Fibroblast of pulmonary artery (primary cell): ENCODE results near the gene UBE2H.
A peak's percentile ranks its signal among the peaks of the same experiment; 100 is the strongest.

ENCODE experiments used
- DNase-seq: peaks from one replicate; pipeline ENCODE4 v3.0.0-alpha.2; 2010; ENCODE audit warnings: low read depth
- H3K4me3 ChIP-seq: replicated peaks from 2 replicates; pipeline ENCODE4 v1.5.1; 2011; ENCODE audit warnings: low read depth, mild to moderate bottlenecking, control low read depth, low read length, moderate library complexity
- TF ChIP-seq, protein P1 (sequence below): IDR thresholded peaks from 2 replicates; pipeline ENCODE4 v1.5.1; 2011; ENCODE audit warnings: mild to moderate bottlenecking, control low read depth, low read length, inconsistent platforms; ENCODE audit errors: missing control alignments

The UBE2H gene

DNA sequence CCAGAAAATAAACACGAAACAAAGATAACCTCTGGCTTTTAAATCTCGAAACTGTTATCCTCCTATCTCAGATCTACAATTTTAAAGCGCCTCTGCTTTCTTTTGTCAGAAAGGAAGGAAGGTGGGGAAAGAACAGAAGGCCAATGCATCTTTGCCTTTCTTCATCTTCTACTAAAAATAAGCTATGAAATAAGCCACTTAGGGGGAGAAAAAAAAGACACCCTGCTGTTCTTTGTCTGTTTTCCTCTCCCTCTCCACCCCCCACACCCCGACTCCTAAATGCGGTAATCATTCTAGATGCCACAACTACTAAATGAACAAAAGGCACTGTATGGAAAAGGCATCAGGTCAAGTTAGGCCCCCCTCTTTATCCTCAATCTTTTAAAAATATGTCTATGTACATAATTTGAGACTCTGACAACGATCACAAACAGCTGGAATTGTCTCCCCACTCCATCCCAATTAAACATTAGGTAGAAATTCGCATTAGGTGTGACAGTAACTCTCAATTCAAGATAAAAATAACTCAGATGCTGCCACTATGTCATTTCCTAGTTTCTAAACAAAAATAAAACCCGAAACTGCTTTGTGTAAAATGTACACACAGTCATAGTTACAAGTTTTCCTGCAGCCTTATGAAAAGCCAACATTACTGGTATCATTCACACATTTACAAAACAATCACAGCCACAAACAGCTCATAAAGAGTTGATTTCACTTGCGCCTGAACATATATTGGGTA is 2.4 kb downstream of the UBE2H start:
- DNase-seq, result no peak
- H3K4me3 ChIP-seq, result peak overlapping the region; percentile 91
- TF ChIP-seq, protein P1, sequence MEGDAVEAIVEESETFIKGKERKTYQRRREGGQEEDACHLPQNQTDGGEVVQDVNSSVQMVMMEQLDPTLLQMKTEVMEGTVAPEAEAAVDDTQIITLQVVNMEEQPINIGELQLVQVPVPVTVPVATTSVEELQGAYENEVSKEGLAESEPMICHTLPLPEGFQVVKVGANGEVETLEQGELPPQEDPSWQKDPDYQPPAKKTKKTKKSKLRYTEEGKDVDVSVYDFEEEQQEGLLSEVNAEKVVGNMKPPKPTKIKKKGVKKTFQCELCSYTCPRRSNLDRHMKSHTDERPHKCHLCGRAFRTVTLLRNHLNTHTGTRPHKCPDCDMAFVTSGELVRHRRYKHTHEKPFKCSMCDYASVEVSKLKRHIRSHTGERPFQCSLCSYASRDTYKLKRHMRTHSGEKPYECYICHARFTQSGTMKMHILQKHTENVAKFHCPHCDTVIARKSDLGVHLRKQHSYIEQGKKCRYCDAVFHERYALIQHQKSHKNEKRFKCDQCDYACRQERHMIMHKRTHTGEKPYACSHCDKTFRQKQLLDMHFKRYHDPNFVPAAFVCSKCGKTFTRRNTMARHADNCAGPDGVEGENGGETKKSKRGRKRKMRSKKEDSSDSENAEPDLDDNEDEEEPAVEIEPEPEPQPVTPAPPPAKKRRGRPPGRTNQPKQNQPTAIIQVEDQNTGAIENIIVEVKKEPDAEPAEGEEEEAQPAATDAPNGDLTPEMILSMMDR, result no peak

DNA sequence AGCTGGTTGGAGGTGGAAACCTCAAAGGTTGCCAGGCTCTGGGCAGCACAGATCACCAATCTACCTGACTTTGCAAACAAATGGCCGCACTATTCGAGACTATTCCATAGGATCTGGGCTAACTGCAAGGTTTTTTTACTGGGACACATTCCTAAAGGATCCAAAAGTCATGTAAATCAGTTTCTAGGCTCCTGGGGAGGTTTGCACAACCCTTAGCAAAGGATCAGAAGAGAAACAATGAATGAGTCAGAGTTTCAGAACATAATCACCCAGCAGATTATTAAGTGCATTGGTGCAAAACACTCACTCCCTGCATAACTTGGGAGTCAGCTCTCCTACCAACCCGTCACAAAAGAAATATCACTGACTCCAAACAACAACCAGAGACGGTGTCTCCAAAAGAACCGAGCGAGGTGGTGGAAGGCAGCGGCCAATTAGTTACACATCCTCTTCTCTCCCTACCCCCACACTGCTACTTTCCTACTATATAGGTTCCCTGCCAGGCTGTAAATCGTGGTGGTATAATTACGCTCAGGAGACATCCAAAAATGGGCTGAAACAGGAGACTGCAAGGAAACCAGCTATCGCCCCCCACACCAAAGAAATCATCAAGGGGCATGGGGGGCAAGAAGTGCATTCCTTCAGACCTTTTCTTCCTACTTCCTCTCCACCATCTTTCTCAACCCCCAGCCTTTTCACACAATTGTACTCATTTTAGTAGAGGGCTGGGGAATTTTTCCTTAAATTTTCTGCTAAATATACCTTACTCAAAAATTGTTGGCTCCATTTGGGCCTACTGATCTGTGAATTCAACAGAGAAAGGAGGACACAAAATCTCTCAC is 3.2 kb downstream of the UBE2H start:
- TF ChIP-seq, protein P1, result no peak
- H3K4me3 ChIP-seq, result peak overlapping the region; percentile 91
- peak; percentile 90 for DNase-seq

DNA sequence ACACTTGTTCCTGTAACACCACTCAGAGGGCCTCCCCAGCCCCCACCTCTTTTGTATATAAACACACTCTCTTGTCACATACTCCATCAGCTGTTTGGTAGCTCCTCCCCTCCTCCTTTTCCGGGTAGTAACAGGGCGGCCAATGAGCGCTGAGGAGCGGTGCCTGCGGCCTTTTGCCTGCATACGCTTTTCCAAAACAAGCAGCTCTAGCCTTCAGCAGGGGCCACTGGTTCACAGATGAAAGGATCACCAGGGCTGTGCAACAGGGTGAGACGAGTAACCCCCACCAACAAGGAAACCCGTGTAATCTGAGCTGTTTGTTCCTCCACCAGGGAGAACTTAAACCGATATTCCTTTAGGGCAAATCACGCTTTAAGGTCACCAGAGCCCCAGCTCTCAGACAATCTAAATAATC is 3.9 kb downstream of the UBE2H start:
- TF ChIP-seq, protein P1, result no peak

DNA sequence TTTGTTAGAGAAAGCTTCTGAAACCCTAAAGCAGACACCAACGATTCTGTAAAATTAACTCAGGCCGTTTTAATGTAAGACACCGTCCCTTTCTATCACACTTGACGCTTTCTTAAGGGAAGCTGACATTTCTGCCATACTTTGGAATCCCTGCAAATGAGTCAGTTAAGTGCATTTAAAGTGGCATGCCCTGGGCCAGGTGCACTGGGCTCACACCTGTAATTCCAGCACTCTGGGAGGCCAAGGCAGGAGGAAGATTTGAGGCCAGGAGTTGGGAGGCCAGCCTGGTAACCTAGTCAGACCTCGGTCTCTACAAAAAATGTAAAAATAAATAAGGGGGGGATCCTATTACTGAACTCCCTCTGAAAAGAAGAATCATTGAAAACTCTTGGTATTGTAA is 4.4 kb downstream of the UBE2H start:
- TF ChIP-seq, protein P1, result no peak
- DNase-seq, result no peak
- peak overlapping the region; percentile 91 for H3K4me3 ChIP-seq

More for the DNA sequence above, 3.9 kb downstream of the UBE2H start:
- peak overlapping the region; percentile 91 for H3K4me3 ChIP-seq
- peak; percentile 93 for DNase-seq

DNA sequence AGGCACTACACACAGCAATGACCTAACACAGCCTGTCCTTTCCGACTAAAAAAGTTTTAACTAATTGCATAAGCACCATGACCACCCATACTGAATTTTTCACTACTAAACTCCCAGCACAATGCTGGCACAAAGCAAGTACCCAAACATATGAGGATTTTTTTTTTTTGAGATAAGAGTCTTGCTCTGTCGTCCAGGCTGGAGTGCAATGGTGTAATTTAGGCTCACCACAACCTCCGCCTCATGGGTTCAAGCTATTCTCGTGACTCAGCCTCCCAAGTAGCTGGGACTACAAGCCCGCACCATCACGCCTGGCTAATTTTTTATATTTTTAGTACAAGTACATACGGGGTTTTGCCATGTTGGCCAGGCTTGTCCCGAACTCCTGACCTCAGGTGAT is 5.1 kb downstream of the UBE2H start:
- DNase-seq, result peak; percentile 70
- H3K4me3 ChIP-seq, result no peak overlapping the region
- TF ChIP-seq, protein P1, result no peak

DNA sequence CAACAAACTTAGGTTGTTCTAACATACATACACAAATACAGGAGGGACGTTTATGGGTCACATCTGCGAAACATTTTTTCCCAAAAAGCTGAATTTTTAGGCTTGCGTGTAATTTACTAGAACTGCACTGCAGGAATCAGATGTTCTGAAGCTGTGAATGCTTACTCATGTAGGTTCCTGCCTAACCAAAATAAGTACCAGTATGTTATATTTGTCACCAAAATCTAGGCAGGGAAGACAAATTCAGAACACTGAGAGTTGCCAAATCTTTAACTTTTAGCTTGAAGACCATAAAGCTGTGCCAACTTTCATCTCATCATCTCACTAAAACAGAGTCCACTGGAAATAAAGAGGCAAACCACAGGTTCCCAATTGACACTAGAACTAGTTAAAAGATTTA is 5.7 kb downstream of the UBE2H start:
- DNase-seq, result no peak
- no peak overlapping the region for H3K4me3 ChIP-seq
- TF ChIP-seq, protein P1, result no peak
